K562 (cell line): ENCODE measurements around the gene MYLIP. TPM values are rescaled to one million over a fixed set of nuclear protein-coding genes. Genes with fewer than 3 reads are reported as not detected.

Source experiments
- ATAC-seq: fragments of 200-7000 bp; cut with Tn5 transposase; 3 replicates; pipeline ENCODE4 v1.9.1; 2020; ENCODE audit warnings: moderate library complexity
- BruUV-seq: library from RNA; stranded (reverse); fragments of 400-500 nt; replicated peaks from 2 replicates; lab custom pipeline; 2021; lab: Mats Ljungman, UMichigan
- CTCF ChIA-PET: fragments of 300-600 bp; formaldehyde crosslinking; extraction: SDS; loops from one replicate; lab custom pipeline; 2021; ENCODE audit warnings: low intra/inter-chr PET ratio; lab: Yijun Ruan, JAX
- POLR2A ChIA-PET: fragments of 300-600, 350-650 bp; sonication (Branson Sonifier 250); formaldehyde crosslinking; extraction: SDS; loops from one replicate; lab custom pipeline; 2021; ENCODE audit warnings: antibody characterized with exemption, inconsistent platforms; lab: Yijun Ruan, JAX
- DNase-seq, 4 experiments: peaks; one replicate each; pipeline versions ENCODE4 v3.0.0 to v3.0.0-alpha.2; 2011 to 2018; ENCODE audit warnings: low spot score in 3 of 4, mixed read lengths in 3 of 4; ENCODE audit errors: extremely low read depth in 1 of 4
- FAIRE-seq: peaks from 2 replicates; lab custom pipeline; 2011; peaks lifted over from hg19 to GRCh38; lab: Jason Lieb, UNC
- H2AFZ ChIP-seq: 2 replicates; pipeline ENCODE4 v1.6.0; 2011; ENCODE audit warnings: low read depth, low read length, control low read depth, inconsistent platforms
- H3K27ac ChIP-seq: fragments of 200-600 bp; 3 replicates; pipeline ENCODE4 v1.8.0; 2011; ENCODE audit warnings: low read depth, mild to moderate bottlenecking, control low read depth, inconsistent platforms, low read length, moderate library complexity, mixed read lengths; ENCODE audit errors: extremely low read depth
- H3K27me3 ChIP-seq, 2 experiments: fragments of 300-600 bp in 1 of 2; 2 replicates in 1 of 2; 3 replicates in 1 of 2; pipeline versions ENCODE4 v1.6.0 to v1.8.0; 2011; ENCODE audit warnings: inconsistent platforms in 2 of 2, low read length in 2 of 2, mild to moderate bottlenecking in 1 of 2, mixed read lengths in 1 of 2, moderate library complexity in 1 of 2; ENCODE audit not compliant: control insufficient read depth in 2 of 2, insufficient read depth in 2 of 2
- H3K36me3 ChIP-seq: fragments of 300-600 bp; 3 replicates; pipeline ENCODE4 v1.8.0; 2011; ENCODE audit warnings: mild to moderate bottlenecking, low read length, inconsistent platforms; ENCODE audit not compliant: control insufficient read depth, insufficient read depth
- H3K4me1 ChIP-seq, 2 experiments: fragments of 200-600 bp in 1 of 2; replicated peaks in 1 of 2; 2 replicates in 1 of 2; 3 replicates in 1 of 2; pipeline versions ENCODE4 v1.5.1 to v1.8.0; 2011; ENCODE audit warnings: inconsistent platforms in 2 of 2, low read length in 2 of 2, mild to moderate bottlenecking in 1 of 2, mixed read lengths in 1 of 2, moderate library complexity in 1 of 2; ENCODE audit not compliant: control insufficient read depth in 2 of 2, insufficient read depth in 2 of 2
- H3K4me2 ChIP-seq: 2 replicates; pipeline ENCODE4 v1.6.1; 2011; ENCODE audit warnings: low read length, control low read depth, inconsistent platforms, mixed read lengths; ENCODE audit not compliant: insufficient read depth
- H3K4me3 ChIP-seq: fragments of 200-600 bp; sonication (generic), shearing (Covaris generic); 2 replicates; pipeline ENCODE4 v1.5.1; 2016; ENCODE audit warnings: control low read depth, inconsistent platforms
- H3K79me2 ChIP-seq: fragments of 200-600 bp; 3 replicates; pipeline ENCODE4 v1.8.0; 2011; ENCODE audit warnings: low read length, inconsistent platforms; ENCODE audit not compliant: control insufficient read depth, insufficient read depth
- H3K9ac ChIP-seq, 2 experiments: 2 replicates each; pipeline versions ENCODE4 v1.6.0 to v1.6.1; 2011; ENCODE audit warnings: low read depth in 2 of 2, low read length in 2 of 2, control low read depth in 1 of 2, inconsistent platforms in 1 of 2, mild to moderate bottlenecking in 1 of 2, mixed read lengths in 1 of 2; ENCODE audit not compliant: insufficient read depth in 1 of 2
- H3K9me1 ChIP-seq: one replicate; pipeline ENCODE4 v1.6.0; 2011; ENCODE audit warnings: inconsistent platforms, mild to moderate bottlenecking, low read length, moderate library complexity; ENCODE audit not compliant: control insufficient read depth, insufficient read depth
- H3K9me3 ChIP-seq: replicated peaks from 2 replicates; pipeline ENCODE4 v1.5.1; 2011; ENCODE audit warnings: low read depth, low read length, inconsistent platforms; ENCODE audit not compliant: control insufficient read depth, insufficient read depth
- H4K20me1 ChIP-seq: replicated peaks from 2 replicates; pipeline ENCODE4 v1.6.1; 2011; ENCODE audit warnings: low read length, inconsistent platforms, mixed read lengths; ENCODE audit not compliant: control insufficient read depth, insufficient read depth
- CHD4 ChIP-seq: fragments of 200-600 bp; sonication (generic); IDR thresholded peaks from 3 replicates; pipeline ENCODE4 v1.6.1; 2012; ENCODE audit warnings: low read depth, mild to moderate bottlenecking, mixed read lengths, low read length, inconsistent platforms; ENCODE audit not compliant: insufficient read depth, insufficient replicate concordance, poor library complexity, severe bottlenecking
- DIDO1 ChIP-seq: fragments of 450-650 bp; IDR thresholded peaks from 2 replicates; pipeline ENCODE4 v1.6.1; 2016; ENCODE audit warnings: low read depth, missing biosample characterization, missing genetic modification characterization
- ELF2 ChIP-seq: fragments of 250-450 bp; sonication (Bioruptor Pico); IDR thresholded peaks from 2 replicates; pipeline ENCODE4 v1.5.0; 2021; ENCODE audit warnings: mild to moderate bottlenecking
- GTF2A2 ChIP-seq: IDR thresholded peaks from 2 replicates; pipeline ENCODE4 v1.6.1; 2016; ENCODE audit warnings: mild to moderate bottlenecking, missing genetic modification characterization, missing compliant biosample characterization
- KAT8 ChIP-seq: fragments of 450-650 bp; IDR thresholded peaks from 2 replicates; pipeline ENCODE4 v1.6.1; 2016; ENCODE audit warnings: low read depth, mild to moderate bottlenecking
- LCOR ChIP-seq: sonication (generic); formaldehyde crosslinking; IDR thresholded peaks from 2 replicates; pipeline ENCODE4 v1.8.0; 2022; ENCODE audit warnings: mild to moderate bottlenecking, missing genetic modification reagents
- MCM5 ChIP-seq: fragments of 450-650 bp; IDR thresholded peaks from 2 replicates; pipeline ENCODE4 v1.6.1; 2016; ENCODE audit warnings: low read depth
- MTA1 ChIP-seq: fragments of 450-650 bp; IDR thresholded peaks from 2 replicates; pipeline ENCODE4 v1.6.1; 2017; ENCODE audit warnings: borderline replicate concordance
- ZNF586 ChIP-seq: fragments of 450-650 bp; formaldehyde crosslinking; conservative IDR thresholded peaks from 2 replicates; pipeline ENCODE4 v1.4.0; 2020; ENCODE audit warnings: mild to moderate bottlenecking, moderate library complexity
- WGBS: fragments of 100-300 bp; shearing (Covaris generic); methylation state at CpG from one replicate; pipeline ENCODE4 v1.1.6; 2016; ENCODE audit warnings: low coverage, mixed read lengths; ENCODE audit not compliant: insufficient coverage; ENCODE audit errors: missing lambda C conversion rate; 5-methylcytosine and 5-hydroxymethylcytosine counted together
- in situ Hi-C: fragments of 300-500 bp; cut with MboI; formaldehyde crosslinking; loops from 4 replicates; pipeline ENCODE4 v1.15.0; 2018; ENCODE audit warnings: inconsistent platforms, mixed read lengths
- intact Hi-C: fragments of 100-400 bp; cut with micrococcal nuclease; formaldehyde crosslinking; loops from 2 replicates; pipeline ENCODE4 v1.14.2; 2022
- polyA plus RNA-seq, 8 experiments: library from polyadenylated mRNA; depleted of rRNA in 4 of 8; stranded (reverse) in 5 of 8; unstranded in 3 of 8; fragments of >200 nt; fragmentation: Nextera tagmentation in 2 of 8; fragmentation: Illumina TruSeq in 1 of 8; extraction: Ambion mirVana in 2 of 8; extraction: Trizol in 1 of 8; gene quantifications; 2 replicates each; pipeline versions ENCODE4 v1.2.1 to v1.2.3, GENCODE V29; 2011 to 2014; ENCODE audit warnings: inconsistent platforms in 1 of 8, missing spikeins in 1 of 8
- total RNA-seq, 7 experiments: library from RNA; depleted of rRNA in 6 of 7; stranded (reverse); fragments of >200 nt in 6 of 7; fragmentation: Illumina TruSeq in 2 of 7; extraction: Trizol in 2 of 7; gene quantifications; 2 replicates each; pipeline versions ENCODE4 v1.2.1 to v1.2.3, GENCODE V29; 2011 to 2021; ENCODE audit warnings: low replicate concordance in 1 of 7
- TF ChIP-seq, protein P1 (sequence below), 3 experiments: fragments of 200-800 bp in 1 of 3; fragments of 250-450 bp in 1 of 3; fragments of 450-650 bp in 1 of 3; sonication (Bioruptor Pico) in 1 of 3; sonication (Bioruptor generic) in 1 of 3; formaldehyde crosslinking in 1 of 3; IDR thresholded peaks; 2 replicates each; pipeline versions ENCODE4 v1.6.1 to v1.8.0; 2016 to 2022; ENCODE audit warnings: mild to moderate bottlenecking in 2 of 3, missing genetic modification characterization in 2 of 3, missing compliant biosample characterization in 1 of 3, moderate library complexity in 1 of 3
- TF ChIP-seq, protein P2 (sequence below): IDR thresholded peaks from 2 replicates; pipeline ENCODE4 v1.6.1; 2014; ENCODE audit warnings: antibody characterized with exemption

The MYLIP gene
- total and polyA plus RNA-seq, 9 of the 15 experiments (the other 6 are each of a cell fraction or from before 2014, with no cell fraction given), result 10.8 to 43.5 (median 31.5) TPM

DNA sequence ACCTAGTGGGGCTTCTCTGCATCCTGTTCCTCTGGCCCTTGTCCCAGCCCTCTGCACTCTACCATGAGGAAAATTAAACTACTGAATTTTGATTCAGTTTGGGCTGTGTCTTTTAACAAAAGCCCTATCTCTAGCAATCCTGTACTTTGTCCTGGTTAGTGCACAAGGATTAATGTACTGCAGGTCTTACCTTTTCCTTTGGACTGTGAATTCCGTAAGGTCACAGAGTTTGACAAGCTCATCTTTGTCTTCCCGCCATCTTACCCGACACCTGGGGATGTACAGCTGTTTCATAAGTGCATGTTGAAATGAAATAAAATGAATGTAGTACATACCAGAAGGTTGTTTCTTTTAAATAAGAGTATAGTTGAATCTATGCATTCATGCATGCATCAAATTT, 41.5 kb upstream of the MYLIP start:
- CTCF ChIA-PET, result no interaction called here
- ATAC-seq (no peak), DNase-seq (no peak), FAIRE-seq (no peak)
- no peak overlapping the region for H3K9ac ChIP-seq
- WGBS, result 87% methylated on average over 3 of the region's 3 CpGs
- no peak overlapping the region for H3K27ac ChIP-seq
- intact Hi-C loops (no loop called here), in situ Hi-C loops (no loop called here)
- H3K4me1 ChIP-seq, result no peaks in the 10 kb centered on the region; a peak in 2 of 5 replicates
- H3K9me3 ChIP-seq, result no peaks in the 10 kb centered on the region
- no peak overlapping the region for H3K4me3 ChIP-seq
- no TSS peak for BruUV-seq
- TF ChIP-seq GTF2A2 (tag), result no peak
- no peaks in the 10 kb centered on the region for H4K20me1 ChIP-seq
- no peaks in the 10 kb centered on the region for H3K9me1 ChIP-seq
- H3K27me3 ChIP-seq, result no peaks in the 10 kb centered on the region
- H3K36me3 ChIP-seq, result no peaks in the 10 kb centered on the region
- H3K4me2 ChIP-seq, result no peak overlapping the region
- no peaks in the 10 kb centered on the region for H3K79me2 ChIP-seq
- H2AFZ ChIP-seq, result no peak overlapping the region
- POLR2A ChIA-PET, result interaction anchor here (1.2 to 1.7 kb wide), 4 partner anchors 9 to 44 kb away, joined by 3 to 7 read pairs (median 4); no protein-coding TSS in a partner anchor

DNA sequence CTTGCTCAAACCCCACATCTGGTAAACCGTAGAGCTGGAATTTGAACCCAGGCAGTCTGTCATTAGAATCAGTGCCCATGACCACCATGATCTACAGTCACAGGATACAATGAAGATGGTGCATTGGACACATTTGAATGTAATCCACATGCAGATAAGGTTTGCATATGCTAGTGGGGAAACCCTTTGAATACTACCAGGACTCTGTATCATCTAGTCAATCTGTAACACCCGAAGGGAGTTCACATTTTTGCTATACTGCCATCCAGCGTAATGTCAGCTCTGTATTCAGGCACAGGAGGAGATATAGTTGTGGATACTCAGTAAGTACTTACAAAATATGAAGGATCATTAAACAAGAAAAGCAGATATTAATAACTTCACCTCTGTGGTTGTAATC, 40.5 kb upstream of the MYLIP start:
- DNase-seq (no peak), FAIRE-seq (no peak), ATAC-seq (peak; percentile 27; the same call in 1 of the 3 replicates)
- no peak overlapping the region for H3K4me3 ChIP-seq
- 54% methylated on average over 3 of the region's 3 CpGs for WGBS
- no peaks in the 10 kb centered on the region for H3K9me3 ChIP-seq
- ChIA-PET CTCF (no interaction called here), POLR2A (interaction anchor here (0.6 kb wide), 2 partner anchors 12 to 188 kb away, joined by 3 to 4 read pairs; no protein-coding TSS in a partner anchor)
- H3K9me1 ChIP-seq, result no peaks in the 10 kb centered on the region
- H3K27me3 ChIP-seq, result no peaks in the 10 kb centered on the region
- peaks cover 0 to 4% of the 10 kb centered on the region in 2 experiments; a peak in 3 of 5 replicates for H3K4me1 ChIP-seq
- in situ Hi-C loops (no loop called here), intact Hi-C loops (no loop called here)
- BruUV-seq, result no TSS peak
- H4K20me1 ChIP-seq, result no peaks in the 10 kb centered on the region
- H3K4me2 ChIP-seq, result no peak overlapping the region
- no peak overlapping the region for H3K27ac ChIP-seq
- no peaks in the 10 kb centered on the region for H3K36me3 ChIP-seq
- no peak overlapping the region for H3K9ac ChIP-seq
- H2AFZ ChIP-seq, result no peak overlapping the region
- no peaks in the 10 kb centered on the region for H3K79me2 ChIP-seq
- TF ChIP-seq KAT8 (no peak), DIDO1 (no peak), MCM5 (no peak), LCOR (CRISPR knock-in tag) (no peak), ELF2 (no peak), ZNF586 (CRISPR knock-in tag) (no peak), CHD4 (no peak), MTA1 (no peak)
- TF ChIP-seq, protein P1, sequence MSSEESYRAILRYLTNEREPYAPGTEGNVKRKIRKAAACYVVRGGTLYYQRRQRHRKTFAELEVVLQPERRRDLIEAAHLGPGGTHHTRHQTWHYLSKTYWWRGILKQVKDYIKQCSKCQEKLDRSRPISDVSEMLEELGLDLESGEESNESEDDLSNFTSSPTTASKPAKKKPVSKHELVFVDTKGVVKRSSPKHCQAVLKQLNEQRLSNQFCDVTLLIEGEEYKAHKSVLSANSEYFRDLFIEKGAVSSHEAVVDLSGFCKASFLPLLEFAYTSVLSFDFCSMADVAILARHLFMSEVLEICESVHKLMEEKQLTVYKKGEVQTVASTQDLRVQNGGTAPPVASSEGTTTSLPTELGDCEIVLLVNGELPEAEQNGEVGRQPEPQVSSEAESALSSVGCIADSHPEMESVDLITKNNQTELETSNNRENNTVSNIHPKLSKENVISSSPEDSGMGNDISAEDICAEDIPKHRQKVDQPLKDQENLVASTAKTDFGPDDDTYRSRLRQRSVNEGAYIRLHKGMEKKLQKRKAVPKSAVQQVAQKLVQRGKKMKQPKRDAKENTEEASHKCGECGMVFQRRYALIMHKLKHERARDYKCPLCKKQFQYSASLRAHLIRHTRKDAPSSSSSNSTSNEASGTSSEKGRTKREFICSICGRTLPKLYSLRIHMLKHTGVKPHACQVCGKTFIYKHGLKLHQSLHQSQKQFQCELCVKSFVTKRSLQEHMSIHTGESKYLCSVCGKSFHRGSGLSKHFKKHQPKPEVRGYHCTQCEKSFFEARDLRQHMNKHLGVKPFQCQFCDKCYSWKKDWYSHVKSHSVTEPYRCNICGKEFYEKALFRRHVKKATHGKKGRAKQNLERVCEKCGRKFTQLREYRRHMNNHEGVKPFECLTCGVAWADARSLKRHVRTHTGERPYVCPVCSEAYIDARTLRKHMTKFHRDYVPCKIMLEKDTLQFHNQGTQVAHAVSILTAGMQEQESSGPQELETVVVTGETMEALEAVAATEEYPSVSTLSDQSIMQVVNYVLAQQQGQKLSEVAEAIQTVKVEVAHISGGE (CRISPR knock-in tag; IDR thresholded peaks at IDR 0.05), result no peak
- TF ChIP-seq, protein P2, sequence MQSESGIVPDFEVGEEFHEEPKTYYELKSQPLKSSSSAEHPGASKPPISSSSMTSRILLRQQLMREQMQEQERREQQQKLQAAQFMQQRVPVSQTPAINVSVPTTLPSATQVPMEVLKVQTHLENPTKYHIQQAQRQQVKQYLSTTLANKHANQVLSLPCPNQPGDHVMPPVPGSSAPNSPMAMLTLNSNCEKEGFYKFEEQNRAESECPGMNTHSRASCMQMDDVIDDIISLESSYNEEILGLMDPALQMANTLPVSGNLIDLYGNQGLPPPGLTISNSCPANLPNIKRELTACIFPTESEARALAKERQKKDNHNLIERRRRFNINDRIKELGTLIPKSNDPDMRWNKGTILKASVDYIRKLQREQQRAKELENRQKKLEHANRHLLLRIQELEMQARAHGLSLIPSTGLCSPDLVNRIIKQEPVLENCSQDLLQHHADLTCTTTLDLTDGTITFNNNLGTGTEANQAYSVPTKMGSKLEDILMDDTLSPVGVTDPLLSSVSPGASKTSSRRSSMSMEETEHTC, result no peak
